B cell (primary cell): ENCODE data around the gene NDEL1. TPM values are rescaled to one million over a fixed set of nuclear protein-coding genes. Genes with fewer than 3 reads are reported as not detected.

Source experiments
- ATAC-seq: fragments of 200-7000 bp; cut with Tn5 transposase; one replicate; pipeline ENCODE4 v1.10.0; 2021; ENCODE audit warnings: low read depth, mild to moderate bottlenecking, moderate number of reproducible peaks, moderate library complexity
- CTCF ChIA-PET: fragments of 350-600 bp; sonication (Branson Sonifier 250); formaldehyde crosslinking; loops from one replicate; lab custom pipeline; 2021; ENCODE audit warnings: antibody characterized with exemption, inconsistent platforms; lab: Charles Lee
- POLR2A ChIA-PET: fragments of 350-600 bp; sonication (Branson Sonifier 250); formaldehyde crosslinking; loops from one replicate; lab custom pipeline; 2021; ENCODE audit warnings: antibody characterized with exemption; lab: Charles Lee
- DNase-seq: peaks from one replicate; pipeline ENCODE4 v3.0.0; 2013
- H2AFZ ChIP-seq: 2 replicates; pipeline ENCODE4 v1.6.1; 2012; ENCODE audit warnings: mild to moderate bottlenecking, low read depth, low read length; ENCODE audit not compliant: insufficient read depth, poor library complexity, severe bottlenecking
- H3K27ac ChIP-seq, 2 donors: 1 replicate in 1 of 2; 2 replicates in 1 of 2; pipeline ENCODE4 v1.5.1; 2012 to 2013; ENCODE audit warnings: low read length in 2 of 2, mild to moderate bottlenecking in 2 of 2, moderate library complexity in 1 of 2
- H3K27me3 ChIP-seq, 4 experiments: fragments of 200-600 bp in 1 of 4; sonication (generic) in 1 of 4; replicated peaks in 1 of 4; 1 replicate in 2 of 4; 2 replicates in 2 of 4; pipeline versions ENCODE4 v1.6.1 to v1.7.0; 2013 to 2016; ENCODE audit warnings: low read length in 3 of 4, mild to moderate bottlenecking in 2 of 4, mixed read lengths in 1 of 4, moderate library complexity in 1 of 4; ENCODE audit not compliant: insufficient read depth in 4 of 4, control insufficient read depth in 3 of 4; ENCODE audit errors: control extremely low read depth in 1 of 4
- H3K36me3 ChIP-seq, 2 experiments: replicated peaks in 1 of 2; 1 replicate in 1 of 2; 2 replicates in 1 of 2; pipeline versions ENCODE4 v1.6.1 to v1.7.1; 2013; ENCODE audit warnings: low read length in 1 of 2; ENCODE audit not compliant: insufficient read depth in 2 of 2, control insufficient read depth in 1 of 2; ENCODE audit errors: control extremely low read depth in 1 of 2, extremely low read depth in 1 of 2
- H3K4me1 ChIP-seq, 2 donors: fragments of 200-600 bp in 1 of 2; sonication (generic) in 1 of 2; 1 replicate in 1 of 2; 2 replicates in 1 of 2; pipeline versions ENCODE4 v1.5.1 to v1.6.1; 2013 to 2017; ENCODE audit warnings: low read length in 2 of 2; ENCODE audit not compliant: control insufficient read depth in 2 of 2, insufficient read depth in 2 of 2
- H3K4me2 ChIP-seq: replicated peaks from 2 replicates; pipeline ENCODE3; 2012; ENCODE audit warnings: mild to moderate bottlenecking, low read depth, low read length; ENCODE audit not compliant: poor library complexity, severe bottlenecking
- H3K4me3 ChIP-seq, 5 experiments: fragments of 200-600 bp in 1 of 5; sonication (generic) in 1 of 5; 1 replicate in 3 of 5; 2 replicates in 2 of 5; pipeline versions ENCODE4 v1.5.1 to v1.7.0; 2011 to 2016; ENCODE audit warnings: low read length in 4 of 5, mild to moderate bottlenecking in 4 of 5, low read depth in 2 of 5, control low read depth in 1 of 5, moderate library complexity in 1 of 5; ENCODE audit not compliant: insufficient read depth in 1 of 5; ENCODE audit errors: control extremely low read depth in 1 of 5, extremely low read depth in 1 of 5
- H3K79me2 ChIP-seq: fragments of 200-600 bp; sonication (generic); one replicate; pipeline ENCODE4 v1.6.0; 2016; ENCODE audit warnings: low read length; ENCODE audit not compliant: control insufficient read depth, insufficient read depth
- H3K9ac ChIP-seq: fragments of 200-600 bp; sonication (generic); 2 replicates; pipeline ENCODE4 v1.6.1; 2017; ENCODE audit warnings: mild to moderate bottlenecking, low read length, moderate library complexity
- H3K9me3 ChIP-seq, 3 donors: one replicate each; pipeline versions ENCODE4 v1.6.1 to v1.7.1; 2013; ENCODE audit warnings: low read length in 2 of 3; ENCODE audit not compliant: control insufficient read depth in 2 of 3, insufficient read depth in 1 of 3; ENCODE audit errors: control extremely low read depth in 1 of 3
- H4K20me1 ChIP-seq: 2 replicates; pipeline ENCODE4 v1.6.0; 2012; ENCODE audit warnings: mild to moderate bottlenecking, low read length; ENCODE audit not compliant: insufficient read depth, control insufficient read depth, poor library complexity, severe bottlenecking
- H3K27ac Mint-ChIP-seq: one replicate; pipeline ENCODE4 v1.8.0; 2021; ENCODE audit warnings: mixed read lengths
- H3K27me3 Mint-ChIP-seq: one replicate; pipeline ENCODE4 v1.8.0; 2021; ENCODE audit warnings: mixed read lengths
- H3K4me1 Mint-ChIP-seq: one replicate; pipeline ENCODE4 v1.8.0; 2021; ENCODE audit warnings: mixed read lengths
- H3K4me3 Mint-ChIP-seq: one replicate; pipeline ENCODE4 v1.8.0; 2021; ENCODE audit warnings: mixed read lengths
- H3K9me3 Mint-ChIP-seq: one replicate; pipeline ENCODE4 v1.8.0; 2022; ENCODE audit warnings: mixed read lengths; ENCODE audit not compliant: insufficient read depth
- CTCF ChIP-seq: fragments of 200-600 bp; IDR thresholded peaks from one replicate; pipeline ENCODE4 v1.8.0; 2022; ENCODE audit warnings: antibody characterized with exemption, mild to moderate bottlenecking
- EZH2 ChIP-seq: IDR thresholded peaks from 2 replicates; pipeline ENCODE4 v1.6.1; 2012; ENCODE audit warnings: borderline replicate concordance, low read depth, mild to moderate bottlenecking, moderate library complexity, low read length; ENCODE audit not compliant: insufficient read depth, poor library complexity, severe bottlenecking
- WGBS: methylation state at CpG from one replicate; pipeline ENCODE4 v1.1.5; 2013; ENCODE audit warnings: missing lambda C conversion rate; ENCODE audit not compliant: insufficient coverage; 5-methylcytosine and 5-hydroxymethylcytosine counted together
- intact Hi-C: fragments of 100-400 bp; cut with micrococcal nuclease; formaldehyde crosslinking; loops from one replicate; pipeline ENCODE4 v1.10.0; 2022
- polyA plus RNA-seq: library from polyadenylated mRNA; depleted of rRNA; stranded (reverse); fragments of >200 nt; gene quantifications from 2 replicates; pipeline ENCODE4 v1.2.3, GENCODE V29; 2012
- total RNA-seq, 2 donors: library from RNA; stranded (reverse); fragments of 120-200 nt in 1 of 2; gene quantifications; 1 replicate in 1 of 2; 2 replicates in 1 of 2; pipeline versions ENCODE4 v1.2.3 to v1.2.4, GENCODE V29; 2013 to 2022

Gene NDEL1
- total and polyA plus RNA-seq, 2 donors (not counting 1 experiment from before 2014, with no cell fraction given): 30.2 to 108 TPM

GRCh38 chr17:8500609-8501008 is 64.9 kb downstream of the NDEL1 start:
- Histone ChIP-seq H3K9me3 (no peaks in the 10 kb centered on the region), H4K20me1 (no peaks in the 10 kb centered on the region), H3K27me3 (no peaks in the 10 kb centered on the region), H3K4me1 (no peaks in the 10 kb centered on the region), H3K4me2 (no peak overlapping the region), H2AFZ (no peak overlapping the region), H3K9ac (no peak overlapping the region), H3K4me3 (no peak overlapping the region), H3K36me3 (no peaks in the 10 kb centered on the region), H3K79me2 (no peaks in the 10 kb centered on the region), H3K27ac (no peak overlapping the region)
- H3K4me3 Mint-ChIP-seq: no peak overlapping the region
- no peak overlapping the region for H3K27ac Mint-ChIP-seq
- no peaks in the 10 kb centered on the region for H3K27me3 Mint-ChIP-seq
- POLR2A ChIA-PET: no interaction called here
- DNase-seq (no peak), ATAC-seq (no peak)
- no peak for TF ChIP-seq CTCF
- no peak for TF ChIP-seq EZH2
- CTCF ChIA-PET: no interaction called here
- H3K9me3 Mint-ChIP-seq: no peaks in the 10 kb centered on the region
- intact Hi-C loops: no loop called here
- no peaks in the 10 kb centered on the region for H3K4me1 Mint-ChIP-seq
- 95% methylated on average over 7 of the region's 8 CpGs for WGBS

GRCh38 chr17:8502126-8502525 is 66.4 kb downstream of the NDEL1 start:
- Histone ChIP-seq H3K9me3 (no peaks in the 10 kb centered on the region), H3K36me3 (no peaks in the 10 kb centered on the region), H3K4me1 (no peaks in the 10 kb centered on the region), H3K79me2 (no peaks in the 10 kb centered on the region), H3K9ac (no peak overlapping the region), H4K20me1 (no peaks in the 10 kb centered on the region), H3K4me2 (no peak overlapping the region), H3K27me3 (no peaks in the 10 kb centered on the region), H2AFZ (no peak overlapping the region), H3K4me3 (no peak overlapping the region), H3K27ac (no peak overlapping the region)
- DNase-seq: no peak
- no peak for TF ChIP-seq EZH2
- TF ChIP-seq CTCF: no peak
- H3K27me3 Mint-ChIP-seq: no peaks in the 10 kb centered on the region
- H3K4me1 Mint-ChIP-seq: no peaks in the 10 kb centered on the region
- no peaks in the 10 kb centered on the region for H3K9me3 Mint-ChIP-seq
- CTCF ChIA-PET: interaction anchor here (0.5 kb wide), 1 partner anchor 96 kb away, joined by 3 read pairs; no protein-coding TSS in a partner anchor
- 95% methylated on average over 4 of the region's 6 CpGs for WGBS
- H3K27ac Mint-ChIP-seq: no peak overlapping the region
- H3K4me3 Mint-ChIP-seq: no peak overlapping the region
- intact Hi-C loops: no loop called here
- POLR2A ChIA-PET: no interaction called here
- no peak for ATAC-seq
